ENCODE measurements around the gene BEST1.

The BEST1 gene

GRCh38 chr11:61927501-61927900 lies 22.6 kb upstream of the BEST1 start:
- no peak for TF ChIP-seq CTCF (IDR thresholded peaks at IDR 0.05; ENCODE audit: borderline replicate concordance, control extremely low read depth, extremely low read depth, insufficient read depth, missing control alignments)
- in situ Hi-C loops (cut with MboI; ENCODE audit: low sequenced_read_pairs, unreplicated experiment): no loop called here
- DNase-seq (ENCODE audit: low spot score): no peak

GRCh38 chr11:61928606-61929005 lies 21.5 kb upstream of the BEST1 start:
- no peak for DNase-seq (ENCODE audit: low spot score)
- no peak for TF ChIP-seq CTCF (IDR thresholded peaks at IDR 0.05; ENCODE audit: borderline replicate concordance, control extremely low read depth, extremely low read depth, insufficient read depth, missing control alignments)
- in situ Hi-C loops (cut with MboI; ENCODE audit: low sequenced_read_pairs, unreplicated experiment): no loop called here

GRCh38 chr11:61930933-61931332 lies 19.2 kb upstream of the BEST1 start:
- DNase-seq (ENCODE audit: low spot score): no peak
- in situ Hi-C loops (cut with MboI; ENCODE audit: low sequenced_read_pairs, unreplicated experiment): no loop called here
- TF ChIP-seq CTCF (IDR thresholded peaks at IDR 0.05; ENCODE audit: borderline replicate concordance, control extremely low read depth, extremely low read depth, insufficient read depth, missing control alignments): no peak

GRCh38 chr11:61935861-61936260 lies 14.3 kb upstream of the BEST1 start:
- no peak for DNase-seq (ENCODE audit: low spot score)
- TF ChIP-seq CTCF (IDR thresholded peaks at IDR 0.05; ENCODE audit: borderline replicate concordance, control extremely low read depth, extremely low read depth, insufficient read depth, missing control alignments): no peak
- in situ Hi-C loops (cut with MboI; ENCODE audit: low sequenced_read_pairs, unreplicated experiment): no loop called here

- TF ChIP-seq CTCF (IDR thresholded peaks at IDR 0.05; ENCODE audit: borderline replicate concordance, control extremely low read depth, extremely low read depth, insufficient read depth, missing control alignments): no peak
- in situ Hi-C loops (cut with MboI; ENCODE audit: low sequenced_read_pairs, unreplicated experiment): no loop called here
- no peak for DNase-seq (ENCODE audit: low spot score)
These were observed 9.7 kb upstream of the BEST1 start for GRCh38 chr11:61940466-61940865.

GRCh38 chr11:61945191-61945590 lies 5.0 kb upstream of the BEST1 start:
- no peak for DNase-seq (ENCODE audit: low spot score)
- in situ Hi-C loops (cut with MboI; ENCODE audit: low sequenced_read_pairs, unreplicated experiment): no loop called here
- TF ChIP-seq CTCF (IDR thresholded peaks at IDR 0.05; ENCODE audit: borderline replicate concordance, control extremely low read depth, extremely low read depth, insufficient read depth, missing control alignments): no peak

GRCh38 chr11:61946894-61947293 lies 3.3 kb upstream of the BEST1 start:
- no peak for TF ChIP-seq CTCF (IDR thresholded peaks at IDR 0.05; ENCODE audit: borderline replicate concordance, control extremely low read depth, extremely low read depth, insufficient read depth, missing control alignments)
- in situ Hi-C loops (cut with MboI; ENCODE audit: low sequenced_read_pairs, unreplicated experiment): no loop called here
- DNase-seq (ENCODE audit: low spot score): no peak

Measured in GM13976 (cell line).